ENCODE measurements around the gene ALG12. TPM values are rescaled to one million over a fixed set of nuclear protein-coding genes. Genes with fewer than 3 reads are reported as not detected.

ALG12 gene
- polyA plus RNA-seq, 3 donors = 7.2 to 9.5 (median 9.0) TPM

DNA sequence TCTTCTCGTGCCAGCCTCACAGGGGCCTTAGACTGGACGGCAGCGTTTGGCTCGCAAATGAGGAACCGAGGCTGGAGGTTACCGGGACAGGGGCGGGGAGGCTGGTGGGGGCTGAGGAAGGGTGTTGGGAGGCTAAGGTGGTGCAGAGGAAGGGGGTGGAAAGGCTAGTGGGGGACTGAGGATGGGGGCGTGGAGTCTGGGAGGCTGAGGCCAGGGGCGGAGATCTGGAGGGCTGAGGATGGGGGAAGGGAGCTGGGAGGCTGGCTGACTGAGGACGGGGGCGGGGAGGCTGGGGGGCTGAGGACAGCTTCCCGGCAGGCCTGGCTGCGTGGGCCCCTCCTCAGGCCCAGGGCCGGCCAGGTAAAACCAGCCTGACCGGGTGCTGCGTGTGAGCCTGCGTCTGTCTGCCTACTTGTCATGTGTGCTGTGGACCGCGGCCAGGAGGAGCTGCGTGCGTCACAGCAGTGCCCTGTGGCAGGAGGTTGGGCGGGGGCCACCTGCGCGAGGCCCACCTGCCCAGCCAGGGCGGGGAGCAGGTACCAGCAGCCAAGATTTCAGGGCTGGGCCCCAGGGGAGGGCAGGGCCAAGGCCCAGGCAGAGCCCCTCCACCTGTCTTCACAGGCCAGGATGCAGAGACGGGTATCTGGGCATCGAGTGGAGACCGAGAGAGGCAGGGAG lies 32.9 kb upstream of the ALG12 start:
- no peak overlapping the region for H3K27ac ChIP-seq (ENCODE audit: low read depth in 1 of 2, low read length in 2 of 2)

DNA sequence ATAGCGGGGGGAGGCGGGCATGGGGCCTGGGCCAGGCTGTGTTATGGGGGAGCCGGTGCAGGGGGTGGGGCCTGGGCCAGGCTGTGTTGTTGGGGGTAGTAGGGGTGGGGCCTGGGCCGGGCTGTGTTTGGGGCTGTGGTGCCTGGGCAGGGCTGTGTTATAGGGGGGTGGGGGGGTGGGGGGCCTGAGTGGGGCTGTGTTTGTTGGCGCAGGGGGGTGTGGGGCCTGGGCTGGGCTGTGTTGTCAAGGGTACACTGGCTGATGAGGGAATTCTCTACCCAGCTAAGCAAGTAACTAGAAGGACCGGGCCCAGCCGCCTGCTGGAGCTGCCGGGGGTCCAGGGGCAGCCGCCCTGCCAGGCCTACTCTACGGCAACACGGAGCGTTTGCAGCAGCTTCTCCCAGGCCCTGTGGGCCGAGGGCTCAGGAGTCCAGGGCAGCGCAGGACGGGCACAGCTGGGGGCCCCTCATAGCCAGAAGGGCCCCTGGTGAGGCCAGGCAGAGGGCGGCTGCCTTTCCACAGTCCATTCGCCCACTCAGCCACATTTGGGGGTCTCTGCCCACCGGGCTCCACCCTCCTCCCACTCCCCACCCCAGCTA lies 32.3 kb upstream of the ALG12 start:
- H3K36me3 Mint-ChIP-seq = peaks cover 0 to 3% of the 10 kb centered on the region in 2 donors
- Histone ChIP-seq H4K20me1 (ENCODE audit: insufficient read depth, low read length) (no peaks in the 10 kb centered on the region), H3K27ac (ENCODE audit: low read depth in 1 of 2, low read length in 2 of 2) (no peak overlapping the region), H3K36me3 (replicated peaks in 1 of 2; ENCODE audit: control insufficient read depth in 1 of 2, insufficient read depth in 2 of 2, low read length in 2 of 2) (no peaks in the 10 kb centered on the region), H3K9ac (ENCODE audit: insufficient read depth, low read length, poor library complexity, severe bottlenecking) (no peak overlapping the region), H3K4me1 (ENCODE audit: control insufficient read depth in 1 of 2, insufficient read depth in 2 of 2, low read length in 2 of 2) (peaks cover 37 to 51% of the 10 kb centered on the region in 2 donors), H3K27me3 (ENCODE audit: control insufficient read depth in 2 of 2, insufficient read depth in 2 of 2, low read length in 2 of 2) (no peaks in the 10 kb centered on the region), H2AFZ (ENCODE audit: insufficient read depth, low read depth, low read length, poor library complexity, severe bottlenecking) (no peak overlapping the region), H3K9me3 (replicated peaks in 1 of 2; ENCODE audit: control insufficient read depth in 1 of 2, insufficient read depth in 1 of 2, low read length in 2 of 2) (peaks cover 0 to 2% of the 10 kb centered on the region in 2 donors), H3K4me3 (replicated peaks in 1 of 3; ENCODE audit: low read depth in 2 of 3, low read length in 3 of 3) (no peak overlapping the region), H3K4me2 (replicated peaks; ENCODE audit: extremely low read depth, low read length, poor library complexity, severe bottlenecking) (no peak overlapping the region), H3K79me2 (ENCODE audit: insufficient read depth, low read length) (no peaks in the 10 kb centered on the region)
- no peak overlapping the region for H3K4me3 Mint-ChIP-seq
- DNase-seq = no peak
- H3K9me3 Mint-ChIP-seq = peaks cover 0 to 2% (median under 1%) of the 10 kb centered on the region in 7 donors
- WGBS (ENCODE audit: insufficient coverage) = 91% methylated on average over 14 of the region's 18 CpGs
- no peak overlapping the region for H3K27ac Mint-ChIP-seq
- intact Hi-C loops (cut with micrococcal nuclease) = no loop called here
- H3K27me3 Mint-ChIP-seq (ENCODE audit: low read depth in 3 of 3) = peaks cover 0 to 3% (median 2%) of the 10 kb centered on the region in 3 donors
- TF ChIP-seq, protein P1, sequence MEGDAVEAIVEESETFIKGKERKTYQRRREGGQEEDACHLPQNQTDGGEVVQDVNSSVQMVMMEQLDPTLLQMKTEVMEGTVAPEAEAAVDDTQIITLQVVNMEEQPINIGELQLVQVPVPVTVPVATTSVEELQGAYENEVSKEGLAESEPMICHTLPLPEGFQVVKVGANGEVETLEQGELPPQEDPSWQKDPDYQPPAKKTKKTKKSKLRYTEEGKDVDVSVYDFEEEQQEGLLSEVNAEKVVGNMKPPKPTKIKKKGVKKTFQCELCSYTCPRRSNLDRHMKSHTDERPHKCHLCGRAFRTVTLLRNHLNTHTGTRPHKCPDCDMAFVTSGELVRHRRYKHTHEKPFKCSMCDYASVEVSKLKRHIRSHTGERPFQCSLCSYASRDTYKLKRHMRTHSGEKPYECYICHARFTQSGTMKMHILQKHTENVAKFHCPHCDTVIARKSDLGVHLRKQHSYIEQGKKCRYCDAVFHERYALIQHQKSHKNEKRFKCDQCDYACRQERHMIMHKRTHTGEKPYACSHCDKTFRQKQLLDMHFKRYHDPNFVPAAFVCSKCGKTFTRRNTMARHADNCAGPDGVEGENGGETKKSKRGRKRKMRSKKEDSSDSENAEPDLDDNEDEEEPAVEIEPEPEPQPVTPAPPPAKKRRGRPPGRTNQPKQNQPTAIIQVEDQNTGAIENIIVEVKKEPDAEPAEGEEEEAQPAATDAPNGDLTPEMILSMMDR (IDR thresholded peaks at IDR 0.05) = no peak
- H3K4me1 Mint-ChIP-seq = peaks cover 23% of the 10 kb centered on the region

More for the DNA sequence above, 32.9 kb upstream of the ALG12 start:
- H3K4me2 ChIP-seq (replicated peaks; ENCODE audit: extremely low read depth, low read length, poor library complexity, severe bottlenecking) = no peak overlapping the region
- no peaks in the 10 kb centered on the region for H3K27me3 ChIP-seq (ENCODE audit: control insufficient read depth in 2 of 2, insufficient read depth in 2 of 2, low read length in 2 of 2)
- H3K9me3 Mint-ChIP-seq = no peaks in the 10 kb centered on the region
- no peaks in the 10 kb centered on the region for H3K36me3 ChIP-seq (replicated peaks in 1 of 2; ENCODE audit: control insufficient read depth in 1 of 2, insufficient read depth in 2 of 2, low read length in 2 of 2)
- H3K4me3 Mint-ChIP-seq = no peak overlapping the region
- H3K4me3 ChIP-seq (replicated peaks in 1 of 3; ENCODE audit: low read depth in 2 of 3, low read length in 3 of 3) = no peak overlapping the region
- no peak overlapping the region for H3K27ac Mint-ChIP-seq
- H2AFZ ChIP-seq (ENCODE audit: insufficient read depth, low read depth, low read length, poor library complexity, severe bottlenecking) = no peak overlapping the region
- H3K79me2 ChIP-seq (ENCODE audit: insufficient read depth, low read length) = no peaks in the 10 kb centered on the region
- 74% methylated on average over 27 of the region's 28 CpGs for WGBS (ENCODE audit: insufficient coverage)
- DNase-seq = peak; percentile 43 to 64 (median 44)
- H3K4me1 ChIP-seq (ENCODE audit: control insufficient read depth in 1 of 2, insufficient read depth in 2 of 2, low read length in 2 of 2) = peaks cover 30 to 48% of the 10 kb centered on the region in 2 donors
- H4K20me1 ChIP-seq (ENCODE audit: insufficient read depth, low read length) = no peaks in the 10 kb centered on the region
- H3K4me1 Mint-ChIP-seq = peaks cover 18% of the 10 kb centered on the region
- peaks cover 0 to 4% (median 2%) of the 10 kb centered on the region in 3 donors for H3K27me3 Mint-ChIP-seq (ENCODE audit: low read depth in 3 of 3)
- no peaks in the 10 kb centered on the region for H3K36me3 Mint-ChIP-seq
- H3K9ac ChIP-seq (ENCODE audit: insufficient read depth, low read length, poor library complexity, severe bottlenecking) = no peak overlapping the region
- intact Hi-C loops (cut with micrococcal nuclease) = no loop called here
- TF ChIP-seq, protein P1 (IDR thresholded peaks at IDR 0.05) = no peak
- H3K9me3 ChIP-seq (replicated peaks in 1 of 2; ENCODE audit: control insufficient read depth in 1 of 2, insufficient read depth in 1 of 2, low read length in 2 of 2) = no peaks in the 10 kb centered on the region

Data from CD14-positive monocyte (primary cell).